ENCODE results near the gene PDE3B. TPM values are rescaled to one million over a fixed set of nuclear protein-coding genes. Genes with fewer than 3 reads are reported as not detected.

Gene PDE3B
- total RNA-seq, 1 experiment from 2014 or later, result 6.7 TPM

- ChIA-PET RAD21 (ENCODE audit: low non-redundant PET in 1 of 2, low total read pairs in 2 of 2, uncharacterized antibody in 2 of 2, unreplicated experiment in 2 of 2) (no interaction called here), POLR2A (no interaction called here), CTCF (interaction anchor here (1.0 kb wide), 1 partner anchor 160 kb away, joined by 3 read pairs; no protein-coding TSS in a partner anchor)
- no peak overlapping the region for H3K9ac ChIP-seq (ENCODE audit: low read length)
- no peaks in the 10 kb centered on the region for H3K79me2 ChIP-seq (ENCODE audit: insufficient read depth, low read length)
- H3K9me2 ChIP-seq (ENCODE audit: insufficient read depth), result no peaks in the 10 kb centered on the region
- no peak overlapping the region for H3K27ac ChIP-seq (ENCODE audit: low read depth, low read length)
- H3K27me3 ChIP-seq (ENCODE audit: insufficient read depth, low read length), result no peaks in the 10 kb centered on the region
- H2AFZ ChIP-seq (ENCODE audit: low read depth, low read length, poor library complexity, severe bottlenecking), result no peak overlapping the region
- no TSS peak for BruUV-seq (replicated peaks)
- H3K4me2 ChIP-seq (ENCODE audit: low read length), result no peak overlapping the region
- no peaks in the 10 kb centered on the region for H4K20me1 ChIP-seq (ENCODE audit: insufficient read depth)
- DNase-seq (ENCODE audit: low read depth, low spot score) (no peak), ATAC-seq (no peak)
- no peaks in the 10 kb centered on the region for H3K9me3 ChIP-seq (ENCODE audit: control insufficient read depth in 1 of 2, insufficient read depth in 1 of 2, low read depth in 1 of 2, low read length in 2 of 2)
- TF ChIP-seq REST (IDR thresholded peaks at IDR 0.05; ENCODE audit: low read depth) (no peak), ATF3 (IDR thresholded peaks at IDR 0.05) (no peak), TCF7L2 (IDR thresholded peaks at IDR 0.05; ENCODE audit: borderline replicate concordance, extremely low read depth, insufficient read depth, insufficient read length) (no peak), EGR1 (IDR thresholded peaks at IDR 0.05; ENCODE audit: low read depth) (no peak), SIN3A (IDR thresholded peaks at IDR 0.05; ENCODE audit: low read depth) (no peak)
- intact Hi-C loops (cut with micrococcal nuclease), result no loop called here
- no peaks in the 10 kb centered on the region for H3K36me3 ChIP-seq (ENCODE audit: control insufficient read depth in 1 of 2, insufficient read depth in 2 of 2, low read length in 2 of 2)
- no peaks in the 10 kb centered on the region for H3K4me1 ChIP-seq (ENCODE audit: control insufficient read depth in 1 of 2, insufficient read depth in 2 of 2, low read length in 2 of 2)
- H3K4me3 ChIP-seq (replicated peaks in 1 of 2; ENCODE audit: low read depth in 1 of 2, low read length in 2 of 2), result no peak overlapping the region
Observed at GRCh38 chr11:14914536-14914935, 270.9 kb downstream of the PDE3B start.

- Histone ChIP-seq H2AFZ (ENCODE audit: low read depth, low read length, poor library complexity, severe bottlenecking) (no peak overlapping the region), H3K4me3 (replicated peaks in 1 of 2; ENCODE audit: low read depth in 1 of 2, low read length in 2 of 2) (no peak overlapping the region), H3K9me3 (ENCODE audit: control insufficient read depth in 1 of 2, insufficient read depth in 1 of 2, low read depth in 1 of 2, low read length in 2 of 2) (no peaks in the 10 kb centered on the region), H4K20me1 (ENCODE audit: insufficient read depth) (no peaks in the 10 kb centered on the region), H3K9me2 (ENCODE audit: insufficient read depth) (no peaks in the 10 kb centered on the region), H3K9ac (ENCODE audit: low read length) (no peak overlapping the region), H3K79me2 (ENCODE audit: insufficient read depth, low read length) (no peaks in the 10 kb centered on the region), H3K4me2 (ENCODE audit: low read length) (no peak overlapping the region), H3K27ac (ENCODE audit: low read depth, low read length) (no peak overlapping the region), H3K4me1 (ENCODE audit: control insufficient read depth in 1 of 2, insufficient read depth in 2 of 2, low read length in 2 of 2) (no peaks in the 10 kb centered on the region), H3K36me3 (ENCODE audit: control insufficient read depth in 1 of 2, insufficient read depth in 2 of 2, low read length in 2 of 2) (no peaks in the 10 kb centered on the region), H3K27me3 (ENCODE audit: insufficient read depth, low read length) (no peaks in the 10 kb centered on the region)
- ChIA-PET CTCF (no interaction called here), POLR2A (no interaction called here), RAD21 (ENCODE audit: low non-redundant PET in 1 of 2, low total read pairs in 2 of 2, uncharacterized antibody in 2 of 2, unreplicated experiment in 2 of 2) (no interaction called here)
- DNase-seq (ENCODE audit: low read depth, low spot score) (no peak), ATAC-seq (no peak)
- intact Hi-C loops (cut with micrococcal nuclease), result no loop called here
- no TSS peak for BruUV-seq (replicated peaks)
- no peak for TF ChIP-seq ZFX (IDR thresholded peaks at IDR 0.05)
- TF ChIP-seq EZH2phosphoT487 (IDR thresholded peaks at IDR 0.05; ENCODE audit: borderline replicate concordance), result no peak
- TF ChIP-seq ZNF274 (IDR thresholded peaks at IDR 0.05; ENCODE audit: low read depth, low read length), result no peak
- no peak for TF ChIP-seq SRF (IDR thresholded peaks at IDR 0.05; ENCODE audit: low read depth)
- TF ChIP-seq POLR2A (IDR thresholded peaks at IDR 0.05; ENCODE audit: borderline replicate concordance, extremely low read depth, insufficient read depth, insufficient read length), result no peak
- no peak for TF ChIP-seq SIN3A (IDR thresholded peaks at IDR 0.05; ENCODE audit: low read depth)
- no peak for TF ChIP-seq ATF3 (IDR thresholded peaks at IDR 0.05)
- TF ChIP-seq JUND (IDR thresholded peaks at IDR 0.05), result no peak
- no peak for TF ChIP-seq TCF7L2 (IDR thresholded peaks at IDR 0.05; ENCODE audit: borderline replicate concordance, extremely low read depth, insufficient read depth, insufficient read length)
- no peak for TF ChIP-seq REST (IDR thresholded peaks at IDR 0.05; ENCODE audit: low read depth)
- TF ChIP-seq POLR2AphosphoS5 (IDR thresholded peaks at IDR 0.05; ENCODE audit: low read depth, low read length), result no peak
- TF ChIP-seq SP1 (IDR thresholded peaks at IDR 0.05; ENCODE audit: low read depth), result no peak
- no peak for TF ChIP-seq FOSL1 (IDR thresholded peaks at IDR 0.05; ENCODE audit: low read depth)
Observed at GRCh38 chr11:14916403-14916802, 272.8 kb downstream of the PDE3B start.
